Nephron (organoid): ENCODE data around the gene THUMPD3.

ENCODE experiments used
- H3K27ac Mint-ChIP-seq, 3 experiments: 2 replicates each; pipeline ENCODE4 v1.8.0; 2020; ENCODE audit warnings: mixed read lengths in 3 of 3, mild to moderate bottlenecking in 2 of 3, moderate library complexity in 1 of 3
- H3K27me3 Mint-ChIP-seq: 2 replicates; pipeline ENCODE4 v1.8.0; 2021; ENCODE audit warnings: low read depth, mild to moderate bottlenecking, moderate library complexity, mixed read lengths
- H3K36me3 Mint-ChIP-seq: 2 replicates; pipeline ENCODE4 v1.8.0; 2020; ENCODE audit warnings: low read depth, mixed read lengths
- H3K4me1 Mint-ChIP-seq: 2 replicates; pipeline ENCODE4 v1.8.0; 2020; ENCODE audit warnings: mixed read lengths
- H3K4me3 Mint-ChIP-seq, 3 experiments: 2 replicates each; pipeline ENCODE4 v1.8.0; 2020; ENCODE audit warnings: mild to moderate bottlenecking in 3 of 3, mixed read lengths in 3 of 3, moderate library complexity in 2 of 3
- H3K9me3 Mint-ChIP-seq: 2 replicates; pipeline ENCODE4 v1.8.0; 2020; ENCODE audit warnings: mixed read lengths
- CTCF ChIP-seq, 3 experiments: fragments of 200-600 bp; sonication (generic); IDR thresholded peaks; one replicate each; pipeline ENCODE4 v1.5.0; 2021; ENCODE audit warnings: antibody characterized with exemption in 3 of 3; ENCODE audit not compliant: unreplicated experiment in 3 of 3

THUMPD3 gene

GRCh38 chr3:9327578-9327977 is 35.3 kb upstream of the THUMPD3 start:
- TF ChIP-seq CTCF (IDR thresholded peaks at IDR 0.05; ENCODE audit: unreplicated experiment in 3 of 3), result no peak
- H3K4me1 Mint-ChIP-seq, result peaks cover 9% of the 10 kb centered on the region
- no peak overlapping the region for H3K4me3 Mint-ChIP-seq
- no peaks in the 10 kb centered on the region for H3K27me3 Mint-ChIP-seq
- H3K36me3 Mint-ChIP-seq, result peaks cover 4% of the 10 kb centered on the region
- no peak overlapping the region for H3K27ac Mint-ChIP-seq
- peaks cover 20% of the 10 kb centered on the region for H3K9me3 Mint-ChIP-seq

- peaks cover 4% of the 10 kb centered on the region for H3K36me3 Mint-ChIP-seq
- no peak for TF ChIP-seq CTCF (IDR thresholded peaks at IDR 0.05; ENCODE audit: unreplicated experiment in 3 of 3)
These were observed 32.6 kb upstream of the THUMPD3 start for GRCh38 chr3:9330166-9330703.

GRCh38 chr3:9331171-9331570 is 31.7 kb upstream of the THUMPD3 start:
- Mint-ChIP-seq H3K27ac (peak overlapping the region in 1 of 3 experiments; percentile 61), H3K4me3 (no peak overlapping the region), H3K4me1 (peaks cover 17% of the 10 kb centered on the region), H3K27me3 (no peaks in the 10 kb centered on the region), H3K36me3 (peaks cover 4% of the 10 kb centered on the region), H3K9me3 (peaks cover 20% of the 10 kb centered on the region)
- no peak for TF ChIP-seq CTCF (IDR thresholded peaks at IDR 0.05; ENCODE audit: unreplicated experiment in 3 of 3)

More at GRCh38 chr3:9330166-9330703, 32.6 kb upstream of the THUMPD3 start:
- Mint-ChIP-seq H3K27me3 (no peaks in the 10 kb centered on the region), H3K4me3 (no peak overlapping the region), H3K27ac (no peak overlapping the region), H3K4me1 (peaks cover 17% of the 10 kb centered on the region), H3K9me3 (peaks cover 20% of the 10 kb centered on the region)

GRCh38 chr3:9332250-9333030 is 30.4 kb upstream of the THUMPD3 start:
- Mint-ChIP-seq H3K27me3 (no peaks in the 10 kb centered on the region), H3K36me3 (peaks cover under 1% of the 10 kb centered on the region), H3K9me3 (peaks cover 15% of the 10 kb centered on the region), H3K27ac (no peak overlapping the region), H3K4me1 (peaks cover 17% of the 10 kb centered on the region), H3K4me3 (no peak overlapping the region)
- TF ChIP-seq CTCF (IDR thresholded peaks at IDR 0.05; ENCODE audit: unreplicated experiment in 3 of 3), result no peak

GRCh38 chr3:9339761-9340471 is 22.9 kb upstream of the THUMPD3 start:
- peak overlapping the region; percentile 28 to 80 (median 78) for H3K27ac Mint-ChIP-seq
- TF ChIP-seq CTCF (IDR thresholded peaks at IDR 0.05; ENCODE audit: unreplicated experiment in 3 of 3), result no peak
- H3K9me3 Mint-ChIP-seq, result no peaks in the 10 kb centered on the region
- H3K4me3 Mint-ChIP-seq, result no peak overlapping the region
- H3K36me3 Mint-ChIP-seq, result no peaks in the 10 kb centered on the region
- no peaks in the 10 kb centered on the region for H3K27me3 Mint-ChIP-seq
- peaks cover 32% of the 10 kb centered on the region for H3K4me1 Mint-ChIP-seq
